NCI-H2107 (cell line): ENCODE measurements around the gene PTCH1.

Experiments
- DNase-seq: peaks from one replicate; lab custom pipeline; 2025; lab: John Stamatoyannopoulos, UW

The PTCH1 gene

DNA sequence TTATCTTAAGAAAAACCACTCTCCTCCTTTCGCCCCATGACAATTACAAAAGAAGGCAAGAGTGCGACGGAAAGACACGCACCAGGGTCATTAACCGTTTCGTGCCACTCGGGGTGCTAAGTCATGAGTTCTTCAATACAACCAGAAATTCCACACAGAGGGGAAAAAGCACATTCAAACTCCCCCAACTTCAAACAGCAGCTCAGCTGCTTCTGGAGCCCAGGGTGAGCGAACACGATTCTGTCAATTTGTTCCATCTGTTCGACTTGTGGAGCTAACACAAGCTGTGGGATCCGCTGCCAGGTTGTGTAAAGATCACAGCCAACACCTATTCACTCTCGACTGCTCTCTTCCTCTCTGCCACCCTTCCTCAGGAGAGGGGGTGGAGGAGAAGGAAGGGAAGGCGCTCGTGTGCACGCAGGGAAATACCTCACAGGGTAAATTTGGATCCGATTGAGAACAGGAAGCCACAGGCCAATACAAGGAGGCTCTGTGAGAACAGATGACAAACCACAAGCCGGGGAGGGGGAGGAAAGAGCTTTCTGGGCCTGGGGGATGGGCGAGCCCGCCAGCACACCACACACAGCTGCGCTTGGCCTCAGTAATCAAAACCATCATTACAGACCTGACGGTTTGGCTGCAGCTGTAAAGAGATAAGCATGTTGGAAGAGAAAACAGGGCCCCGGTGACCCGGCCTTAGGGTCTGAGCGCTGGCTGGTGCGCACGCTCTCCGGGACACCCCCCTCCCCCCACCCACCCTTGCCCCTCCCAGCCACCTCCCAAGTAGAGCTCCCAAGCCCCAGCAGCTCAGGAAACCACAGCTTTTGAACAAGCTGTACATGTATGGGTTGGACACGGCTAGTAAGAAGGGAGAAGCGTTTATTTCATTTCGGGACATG is 54.3 kb downstream of the PTCH1 start:
- peak; percentile 73 for DNase-seq

DNA sequence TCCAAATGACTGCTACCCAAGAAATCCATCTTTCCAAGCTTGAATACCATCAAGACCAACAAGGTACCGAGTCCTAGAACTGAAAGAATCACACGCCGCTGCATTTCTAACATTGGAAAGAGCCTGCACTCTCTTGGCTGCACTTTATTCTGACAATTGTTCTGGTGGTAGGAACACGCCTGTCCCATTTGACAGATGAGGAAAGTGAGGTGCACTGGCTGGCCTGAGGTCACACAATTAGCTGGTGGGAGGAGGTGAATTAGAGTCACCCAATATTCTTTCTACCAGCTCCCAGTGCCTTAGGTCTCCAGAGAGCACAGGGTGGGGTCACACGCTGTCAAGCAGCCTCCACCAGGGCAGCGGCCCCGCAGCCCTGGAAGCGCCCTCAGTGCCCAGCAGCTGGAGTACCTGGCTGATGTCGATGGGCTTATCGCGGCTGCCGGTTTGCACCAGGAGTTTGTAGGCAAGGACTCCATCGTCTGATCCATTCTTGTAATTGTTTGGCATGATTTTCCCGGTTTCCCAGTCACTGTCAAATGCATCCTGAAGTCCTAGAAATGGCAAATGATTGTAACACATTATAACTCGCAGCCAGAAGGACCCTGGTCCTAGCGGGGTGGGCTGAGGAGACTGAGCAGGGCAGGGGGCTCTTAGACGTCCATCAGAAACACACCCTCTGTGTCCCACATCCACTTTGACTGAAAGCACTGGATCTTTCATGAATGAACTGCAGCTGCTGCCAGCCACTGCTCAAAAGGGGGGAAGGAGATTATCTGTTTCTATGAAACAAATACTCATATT is 55.1 kb downstream of the PTCH1 start:
- no peak for DNase-seq

DNA sequence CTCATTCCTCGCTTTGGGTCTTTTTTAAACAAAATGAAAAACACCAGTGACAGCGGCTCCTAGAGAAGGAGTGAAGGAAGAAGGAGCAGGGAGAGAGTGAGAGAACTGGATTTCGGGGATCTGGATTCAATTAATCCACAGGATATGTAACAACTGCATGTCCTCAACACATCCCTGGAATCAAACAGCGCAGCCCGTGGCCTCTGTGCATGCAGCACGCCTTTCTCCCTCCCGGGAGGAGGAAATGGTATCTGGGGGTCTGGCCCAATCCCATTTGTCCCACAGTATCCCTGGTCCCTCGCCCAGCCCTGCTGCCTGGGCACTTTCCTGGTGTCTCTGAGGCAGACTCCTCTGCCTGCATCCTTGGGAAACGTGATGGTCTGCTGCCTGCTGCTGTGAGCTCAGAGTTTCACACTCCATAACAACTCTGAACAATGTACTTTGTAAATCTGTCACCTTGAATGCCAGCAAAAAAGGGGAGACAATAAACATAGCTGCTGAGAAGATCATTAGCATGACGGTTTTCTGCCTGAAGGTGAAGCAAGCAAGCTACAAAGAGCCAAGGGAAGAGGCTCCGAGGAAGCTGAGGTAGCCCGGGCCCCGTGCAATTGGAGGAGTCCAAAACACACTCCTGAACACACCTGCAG is 56.1 kb downstream of the PTCH1 start:
- DNase-seq: no peak

DNA sequence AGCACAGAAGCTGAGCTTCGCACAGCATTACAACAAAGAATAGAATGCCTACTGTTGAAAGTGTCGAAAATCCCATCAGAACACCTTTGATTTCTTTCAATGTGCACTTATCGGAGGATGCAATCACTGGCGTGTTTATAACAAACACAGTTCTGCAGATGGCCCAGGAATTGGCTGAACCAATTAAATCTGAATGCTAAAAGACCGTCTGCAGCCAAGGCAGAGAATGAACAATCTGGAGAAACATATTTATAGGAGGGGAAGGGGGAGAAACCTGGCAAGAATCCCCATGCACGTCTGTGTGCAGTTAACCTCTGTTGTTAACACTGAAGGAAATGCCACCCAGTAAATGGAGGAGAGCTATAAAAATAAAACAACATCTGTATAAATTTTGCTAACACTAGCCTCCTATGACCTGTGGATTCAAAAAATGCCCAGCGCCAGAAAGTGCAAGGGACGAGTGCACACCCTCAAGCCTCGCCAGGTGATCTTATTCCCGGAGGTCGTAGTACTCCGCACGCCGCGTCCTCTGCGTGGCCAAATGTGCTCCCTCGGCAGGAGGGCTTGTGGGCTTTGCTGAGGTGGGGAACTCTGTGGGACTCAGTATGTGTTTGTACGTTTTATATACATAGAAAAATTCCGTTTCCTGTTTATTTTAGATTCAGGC is 56.8 kb downstream of the PTCH1 start:
- no peak for DNase-seq

DNA sequence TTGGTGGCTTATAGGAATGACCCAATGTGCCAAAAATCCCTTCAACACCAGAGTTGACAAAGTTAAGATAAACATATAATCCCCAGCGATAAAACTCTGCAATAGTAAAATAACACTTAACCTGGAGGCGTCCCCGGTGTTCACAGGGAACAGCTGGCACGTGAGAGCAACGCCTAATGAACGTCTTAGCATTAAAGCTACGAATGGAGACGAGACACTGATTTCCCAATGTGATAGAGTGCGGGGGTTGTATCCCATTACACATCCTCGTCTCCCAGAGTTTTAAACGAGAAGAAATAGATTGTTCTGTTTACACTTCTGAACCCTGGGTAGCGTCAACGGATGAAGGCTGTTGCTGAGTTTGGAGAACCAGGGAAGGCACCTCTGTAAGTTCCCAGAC is 57.6 kb downstream of the PTCH1 start:
- no peak for DNase-seq

DNA sequence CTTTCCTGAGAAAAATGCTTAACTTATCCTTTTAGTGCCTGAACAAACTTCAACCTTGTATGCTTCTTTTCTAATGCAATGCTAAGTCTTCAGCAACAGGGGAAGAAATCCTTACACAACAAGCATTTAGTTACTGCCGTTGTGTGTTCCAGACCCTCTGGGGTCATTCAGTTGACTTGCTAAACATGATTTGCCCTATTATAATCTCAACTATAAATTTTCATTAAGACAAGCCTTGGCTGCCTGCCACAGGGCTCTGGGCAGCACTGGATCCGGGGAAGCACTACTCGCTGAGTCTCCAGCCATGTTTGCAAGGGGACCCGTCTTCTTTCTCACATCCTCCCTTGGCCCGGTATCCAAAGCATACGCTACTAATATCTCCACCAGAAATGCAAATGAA is 58.1 kb downstream of the PTCH1 start:
- no peak for DNase-seq

DNA sequence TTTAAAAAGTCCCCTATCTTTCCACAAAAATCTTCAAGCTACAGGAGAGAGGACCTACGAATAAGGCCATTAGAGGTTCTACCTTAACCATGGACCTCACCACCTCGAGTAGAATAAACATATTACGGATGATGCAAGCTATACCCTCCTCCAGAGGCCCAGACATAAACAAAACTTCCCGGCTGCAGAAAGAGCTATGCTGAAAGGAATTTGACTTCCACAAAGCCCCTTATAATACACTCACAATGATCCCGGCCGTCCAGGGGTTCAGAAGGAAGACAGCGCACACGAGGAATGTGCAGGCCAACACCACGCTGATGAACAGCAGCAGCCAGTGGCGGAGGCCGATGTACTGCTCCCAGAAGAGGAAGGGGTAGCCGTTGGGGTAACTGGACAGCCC is 59.0 kb downstream of the PTCH1 start:
- no peak for DNase-seq

DNA sequence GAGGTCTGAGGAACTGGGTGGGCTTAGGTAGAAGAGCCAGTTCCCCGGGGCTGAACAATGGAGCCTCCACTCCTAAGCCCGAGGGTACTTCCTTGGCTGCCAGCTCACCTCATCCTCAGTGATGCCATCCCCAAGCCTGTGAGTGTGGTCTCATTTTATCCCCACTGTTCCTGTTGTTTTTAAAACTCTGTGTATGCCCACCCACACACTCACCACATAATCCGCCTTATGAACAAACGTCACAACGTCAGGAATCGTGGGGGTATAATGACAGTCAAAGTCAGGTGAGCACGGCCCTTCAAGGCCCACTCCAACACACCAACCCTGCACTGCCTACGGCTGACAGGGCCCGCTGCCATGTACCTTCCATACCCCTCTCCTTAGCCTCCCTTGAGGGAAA is 61.1 kb downstream of the PTCH1 start:
- DNase-seq: no peak

DNA sequence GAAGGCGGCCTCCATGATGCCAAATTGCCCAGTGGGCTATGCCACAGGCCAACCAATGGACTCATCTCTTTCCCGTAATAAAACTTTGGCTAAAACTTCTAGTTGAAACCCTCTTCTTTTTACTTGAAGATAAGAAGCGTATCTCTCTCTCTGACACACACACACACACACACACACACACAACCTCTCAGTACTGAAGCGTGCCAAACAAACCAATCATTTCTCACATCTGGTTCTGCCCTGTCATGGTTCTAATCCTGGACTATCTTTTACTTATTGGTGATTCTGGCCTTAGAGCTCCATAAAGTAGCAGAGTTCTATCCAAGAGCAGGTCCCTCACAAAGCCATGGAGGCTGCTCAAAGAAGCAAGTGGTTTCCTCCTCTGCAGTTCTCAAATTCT is 64.6 kb downstream of the PTCH1 start:
- no peak for DNase-seq

DNA sequence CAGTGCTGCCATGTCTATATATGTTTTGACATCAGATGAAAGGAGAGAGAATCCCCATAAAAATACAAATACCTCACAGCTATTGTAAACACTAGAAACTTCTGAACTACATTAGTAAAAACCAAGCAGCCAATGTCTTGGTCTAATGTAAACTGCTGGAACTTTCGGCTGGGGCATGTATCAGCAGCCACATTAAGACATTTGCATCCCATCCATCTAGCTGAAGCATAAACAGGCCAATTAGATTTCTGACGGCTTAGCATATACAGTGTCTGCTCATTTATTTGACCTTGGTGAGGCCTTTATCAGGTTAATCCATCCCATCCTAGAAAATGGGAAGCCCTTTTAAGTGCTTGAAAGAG is 65.7 kb downstream of the PTCH1 start:
- no peak for DNase-seq

DNA sequence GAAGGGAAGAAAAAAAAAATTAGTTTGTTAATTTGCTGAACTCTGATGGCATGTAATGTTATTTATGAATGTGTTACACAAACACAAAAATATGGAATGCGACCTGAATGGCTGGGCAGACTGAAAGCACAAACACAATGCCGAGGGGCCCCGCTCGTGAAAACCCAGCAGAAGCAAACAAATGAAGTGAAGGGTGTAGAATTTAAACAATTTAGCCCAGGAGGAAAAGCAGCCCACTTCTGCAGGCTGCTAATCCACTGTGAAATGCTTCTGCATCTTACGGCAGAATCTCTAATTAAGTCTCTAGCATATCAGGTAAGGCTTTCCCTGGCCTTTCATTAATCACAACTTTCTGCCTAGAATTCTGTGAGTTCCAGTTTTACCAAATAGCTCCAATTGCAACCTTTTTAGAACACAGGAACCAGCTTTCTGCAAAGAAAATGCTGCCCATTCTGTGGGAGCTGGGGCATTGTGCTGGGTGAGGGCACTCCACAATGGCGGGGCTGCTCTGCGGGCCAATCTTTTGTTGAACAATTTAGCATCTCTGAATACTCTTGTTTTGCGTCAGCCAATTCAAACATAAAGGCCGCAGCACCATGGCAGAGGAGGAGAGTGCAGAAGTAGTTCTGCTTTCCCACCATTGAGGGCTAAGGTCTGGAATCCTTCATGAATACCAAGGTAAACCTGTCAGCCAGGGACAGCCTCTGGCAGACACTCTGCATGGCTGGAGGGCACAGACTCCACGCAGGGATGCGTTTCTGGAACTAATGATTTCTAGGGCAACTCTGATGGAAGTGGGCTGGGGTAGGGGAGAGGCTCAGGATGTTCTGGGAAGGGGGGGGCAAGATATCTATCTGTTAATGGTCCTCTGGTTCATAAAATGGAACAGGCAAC is 66.4 kb downstream of the PTCH1 start:
- DNase-seq: no peak

DNA sequence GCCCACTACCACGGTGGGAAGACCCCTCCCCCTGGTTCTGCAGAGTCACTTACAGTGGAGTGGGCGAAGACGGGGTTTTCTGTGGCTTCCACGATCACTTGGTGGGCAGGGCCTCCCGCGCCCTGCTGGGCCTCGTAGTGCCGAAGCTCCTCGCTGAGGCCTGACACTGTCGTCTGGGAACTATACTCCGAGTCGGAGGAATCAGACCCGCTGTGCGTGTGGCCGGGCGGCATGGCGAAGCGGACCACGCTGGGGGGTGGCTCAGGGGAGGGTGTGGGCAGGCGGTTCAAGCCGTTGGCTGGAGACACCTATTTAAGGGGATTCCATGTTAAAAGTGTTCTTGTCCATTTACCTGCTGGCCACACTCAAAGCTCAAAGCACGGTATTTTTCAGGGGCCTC is 67.8 kb downstream of the PTCH1 start:
- no peak for DNase-seq

DNA sequence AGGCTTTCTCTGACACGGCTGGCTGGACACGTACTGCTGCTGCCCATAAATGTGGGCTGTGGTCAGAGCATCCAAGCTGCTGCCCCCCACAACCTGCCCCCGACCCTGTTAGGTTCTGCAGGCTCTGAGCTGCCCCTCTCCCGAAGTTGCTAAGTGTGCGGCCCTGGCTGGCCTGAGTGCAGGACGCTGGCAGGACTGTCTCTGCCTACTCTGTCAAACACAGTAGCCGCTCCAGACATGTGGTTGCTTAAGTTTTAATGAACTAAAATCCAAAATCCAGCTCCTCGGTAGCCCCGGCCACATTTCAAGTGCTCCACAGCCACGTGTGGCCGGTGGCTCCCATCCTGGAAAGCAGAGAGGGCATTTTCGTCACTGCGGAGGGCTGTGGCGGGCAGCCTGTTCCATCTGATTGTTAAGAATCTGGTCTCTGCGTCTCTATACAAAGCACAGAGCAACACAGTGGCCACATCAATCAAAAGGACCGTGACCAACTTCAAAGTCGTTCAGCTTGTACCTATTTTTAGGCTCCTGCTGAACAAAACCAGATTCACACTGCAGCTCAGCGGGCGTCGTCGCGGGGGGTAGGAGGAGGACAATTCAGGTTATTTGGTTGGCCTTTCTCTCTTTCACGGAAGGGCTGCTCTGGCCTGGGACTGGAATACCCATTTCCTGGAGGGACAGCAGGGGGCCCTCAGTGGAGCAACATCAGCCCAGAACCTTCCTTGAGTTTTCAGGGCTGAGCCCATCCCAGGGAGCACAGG is 68.9 kb downstream of the PTCH1 start:
- DNase-seq: no peak

DNA sequence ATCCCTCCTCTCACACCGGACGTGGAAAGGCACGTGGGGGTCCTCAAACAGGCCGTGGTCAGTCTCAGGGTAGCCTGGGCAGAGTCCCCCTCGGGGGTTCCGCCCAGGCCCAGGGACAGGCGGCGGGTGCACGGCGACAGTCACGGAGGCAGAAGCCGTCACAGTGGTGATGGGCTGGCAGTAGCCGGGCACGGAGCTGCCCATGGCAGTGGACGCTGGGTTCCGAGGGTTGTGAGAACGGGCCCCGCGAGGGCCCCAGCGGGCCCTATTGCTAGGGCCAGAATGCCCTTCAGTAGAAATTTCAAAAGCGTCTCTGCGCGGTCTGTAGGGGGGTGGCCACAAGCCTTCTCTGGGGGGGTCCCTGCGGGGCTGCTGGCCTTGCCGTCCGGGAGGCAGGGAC is 69.8 kb downstream of the PTCH1 start:
- no peak for DNase-seq

DNA sequence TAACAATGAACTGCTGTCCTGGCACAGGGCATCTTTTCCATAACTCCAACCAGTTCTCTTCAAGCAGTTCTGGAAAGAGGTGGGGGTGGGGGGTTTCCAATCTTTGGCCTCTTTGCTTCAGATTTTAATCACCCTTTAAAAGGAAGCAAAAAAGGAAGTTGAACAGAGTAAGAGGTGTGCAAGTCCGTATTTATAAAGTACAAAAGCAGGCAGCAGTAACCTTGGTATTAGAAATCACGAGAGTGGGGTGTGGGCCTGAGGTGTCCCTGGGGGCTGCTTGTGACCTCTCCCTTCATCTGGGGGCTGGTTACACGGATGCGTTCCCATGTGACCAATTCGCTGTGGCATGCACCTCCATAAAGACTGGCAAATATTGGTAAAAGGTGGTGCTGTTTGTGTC is 70.5 kb downstream of the PTCH1 start:
- no peak for DNase-seq

DNA sequence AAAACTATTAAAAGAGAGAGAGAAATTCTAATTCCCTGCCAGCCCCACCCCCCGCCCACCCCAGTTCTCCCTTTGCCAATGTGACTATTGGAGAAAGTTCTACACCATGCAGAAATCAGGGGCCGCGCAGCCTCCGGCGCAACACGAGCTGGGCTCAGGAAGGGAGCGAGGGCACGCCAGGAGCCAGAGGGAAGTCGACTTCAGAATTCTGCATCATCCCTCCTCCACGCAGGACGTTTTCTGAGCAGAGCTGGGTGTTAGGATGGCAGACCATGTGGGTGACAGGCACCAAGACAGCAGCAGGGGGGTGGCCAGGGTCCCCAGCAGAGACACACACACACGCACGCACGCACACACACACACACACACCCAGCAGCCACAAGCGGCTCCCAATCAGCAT is 72.6 kb downstream of the PTCH1 start:
- DNase-seq: no peak

DNA sequence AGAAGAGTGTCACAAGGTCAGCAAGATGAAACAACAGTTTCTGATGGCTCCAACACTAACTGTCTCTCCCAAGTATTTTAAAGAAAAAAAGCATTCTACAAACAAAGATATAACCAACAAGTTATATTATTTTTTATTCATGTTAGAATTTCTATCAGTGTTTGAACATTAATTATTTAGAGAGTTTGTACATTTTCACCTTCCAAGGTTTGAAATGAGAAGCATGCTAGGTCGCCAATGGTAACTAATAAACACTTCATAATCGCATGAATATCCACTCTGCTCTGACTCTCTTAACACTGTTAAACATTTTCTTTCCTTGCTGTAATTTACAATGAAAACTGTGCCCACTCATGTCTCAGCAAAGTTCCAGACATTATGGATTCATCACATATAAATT is 73.5 kb downstream of the PTCH1 start:
- DNase-seq: no peak

DNA sequence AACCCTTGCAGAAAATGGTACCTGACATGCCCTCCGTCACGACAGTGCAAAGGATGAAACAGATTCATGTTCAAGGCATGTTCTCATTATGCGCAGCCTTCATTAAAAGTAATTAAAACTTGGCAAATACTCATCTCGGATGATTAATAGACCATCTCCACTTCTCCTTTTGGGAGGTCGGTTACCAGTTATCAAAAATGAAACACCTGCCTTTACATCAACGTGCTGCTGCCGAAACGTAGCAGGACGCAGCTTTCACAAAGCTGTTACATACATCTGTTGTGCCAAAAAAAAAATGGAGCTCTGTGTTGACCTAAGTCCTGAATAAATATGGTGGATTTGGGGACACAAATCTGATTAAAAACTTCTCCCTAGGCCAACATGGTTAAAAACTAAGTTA is 75.7 kb downstream of the PTCH1 start:
- no peak for DNase-seq

DNA sequence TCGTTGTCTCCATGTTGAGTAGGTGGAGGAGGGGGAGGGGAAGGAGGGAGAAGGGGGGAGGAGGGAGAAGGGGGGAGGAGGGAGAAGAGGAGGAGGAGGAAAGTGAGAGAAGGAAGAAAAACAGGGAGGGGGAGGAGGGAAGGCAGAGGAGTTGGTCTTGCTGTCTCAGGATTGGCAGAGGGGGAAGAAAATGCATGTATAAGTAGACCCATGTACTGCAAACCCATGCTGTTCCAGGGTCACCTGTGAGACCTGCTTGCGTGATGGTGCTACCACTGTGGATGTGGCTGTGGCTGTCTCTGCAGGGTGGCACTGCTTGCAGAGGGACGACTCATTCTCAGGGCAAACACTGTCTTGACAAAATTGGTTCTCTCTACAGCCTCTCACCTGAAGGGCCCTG is 76.3 kb downstream of the PTCH1 start:
- DNase-seq: no peak

DNA sequence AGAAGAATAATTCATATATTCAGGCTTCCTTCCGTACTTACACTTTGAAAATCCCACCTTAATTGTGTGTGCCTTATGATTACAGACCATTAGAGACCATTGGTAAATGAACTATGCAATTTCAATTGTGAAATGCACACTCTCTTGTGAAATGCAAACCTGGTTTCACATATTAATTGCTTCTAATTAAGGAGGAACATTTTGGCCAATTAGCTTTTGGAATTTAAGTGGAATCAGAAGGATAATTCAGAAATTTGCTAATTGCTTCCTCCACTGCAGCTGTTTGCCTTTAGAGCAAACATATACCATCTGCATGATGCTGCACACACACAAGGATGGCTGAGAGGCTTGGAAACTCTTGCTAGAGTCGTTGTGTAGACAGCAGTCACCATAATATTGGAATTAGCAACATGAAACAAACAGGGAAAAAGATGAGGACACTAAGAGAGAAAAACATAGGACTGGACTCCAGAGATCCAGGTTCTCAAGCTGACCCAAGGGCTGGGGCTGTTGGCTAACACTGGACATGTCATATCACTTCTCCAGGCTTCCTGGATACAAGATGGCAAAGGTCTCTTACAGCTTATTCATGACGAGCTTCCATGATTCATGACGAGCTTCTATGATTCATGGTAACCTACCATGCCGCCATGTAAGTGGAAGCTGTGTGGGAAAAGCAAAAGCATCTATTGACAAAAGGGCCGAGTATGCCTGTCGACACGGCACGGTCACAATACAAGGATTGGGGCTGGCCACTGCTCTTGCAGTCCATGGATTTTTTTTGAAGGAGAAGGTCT is 78.0 kb downstream of the PTCH1 start:
- DNase-seq: no peak
